ENCODE data around the gene DCST2. TPM values are rescaled to one million over a fixed set of nuclear protein-coding genes. Genes with fewer than 3 reads are reported as not detected.

The DCST2 gene
- total and polyA plus RNA-seq, 9 of the 15 experiments (the other 6 are each of a cell fraction or from before 2014, with no cell fraction given) = 0.09 to 0.49 (median 0.11) TPM; not detected in 3

- TF ChIP-seq IRF9 (tag; IDR thresholded peaks at IDR 0.05) (no peak), ZNF431 (CRISPR knock-in tag; IDR thresholded peaks at IDR 0.05) (no peak), SMARCE1 (IDR thresholded peaks at IDR 0.05) (0 out of 2 replicates have a peak, but pooled peaks have one; percentile 25), ARID1B (IDR thresholded peaks at IDR 0.05) (no peak), MEF2A (IDR thresholded peaks at IDR 0.05; ENCODE audit: control insufficient read depth, low read depth, low read length) (no peak), RBM34 (IDR thresholded peaks at IDR 0.05; ENCODE audit: borderline replicate concordance, insufficient read depth, low read length) (no peak), TEAD2 (tag; IDR thresholded peaks at IDR 0.05) (no peak), BCOR (IDR thresholded peaks at IDR 0.05) (no peak), ARID2 (IDR thresholded peaks at IDR 0.05) (no peak), CBX1 (IDR thresholded peaks at IDR 0.05; ENCODE audit: low read depth) (no peak), DEAF1 (CRISPR knock-in tag; IDR thresholded peaks at IDR 0.05) (no peak), SRSF7 (optimal IDR thresholded peaks at IDR 0.05; ENCODE audit: low read depth, low read length) (no peak), SIN3A (IDR thresholded peaks at IDR 0.05; ENCODE audit: borderline replicate concordance in 2 of 2, control insufficient read depth in 1 of 2, low read depth in 2 of 2, low read length in 2 of 2) (no peak), UBTF (IDR thresholded peaks at IDR 0.05; ENCODE audit: borderline replicate concordance in 1 of 2, low read depth in 2 of 2, low read length in 2 of 2) (no peak), RBBP5 (IDR thresholded peaks at IDR 0.05; ENCODE audit: borderline replicate concordance, insufficient read depth, low read length, poor library complexity, severe bottlenecking) (no peak), PKNOX1 (IDR thresholded peaks at IDR 0.05) (peak; percentile 68), ZNF699 (CRISPR knock-in tag; IDR thresholded peaks at IDR 0.05; ENCODE audit: insufficient replicate concordance) (no peak), ATF3 (IDR thresholded peaks at IDR 0.05) (peak; percentile 73), ATF3 (CRISPR knock-in tag; conservative IDR thresholded peaks at IDR 0.05) (no peak), BHLHE40 (IDR thresholded peaks at IDR 0.05; ENCODE audit: low read length) (no peak), MITF (IDR thresholded peaks at IDR 0.05) (no peak)
These were observed 7.0 kb downstream of the DCST2 start (continued) for GRCh38 chr1:155026588-155026987.

Data from K562 (cell line).